ENCODE data around the gene ELAPOR2.

DNA sequence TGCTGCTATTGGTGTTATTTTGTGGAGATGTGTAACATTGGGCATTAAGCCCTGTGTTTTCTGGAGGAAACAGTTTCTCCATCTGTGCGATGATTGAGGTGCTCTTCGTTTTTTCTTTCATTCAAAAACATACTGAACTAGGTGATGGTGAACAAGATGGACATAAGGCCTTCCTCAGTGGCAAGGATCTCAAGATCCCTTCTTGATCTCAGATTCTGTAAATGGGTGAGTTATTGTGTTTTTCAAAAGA lies 759 bp upstream of the ELAPOR2 start:
- no peak for TF ChIP-seq ZNF274 (IDR thresholded peaks at IDR 0.05; ENCODE audit: low read depth, low read length)
- no peak for TF ChIP-seq YY1 (IDR thresholded peaks at IDR 0.05; ENCODE audit: insufficient read depth, insufficient read length)
- no peak for TF ChIP-seq SUZ12 (IDR thresholded peaks at IDR 0.05; ENCODE audit: extremely low read depth, insufficient read depth, insufficient read length)

Measured in NT2/D1 (cell line).